GM12878 (cell line): ENCODE measurements around the gene PUM2. TPM values are rescaled to one million over a fixed set of nuclear protein-coding genes. Genes with fewer than 3 reads are reported as not detected.

Source experiments
- ATAC-seq: fragments of 200-7000 bp; cut with Tn5 transposase; 3 replicates; pipeline ENCODE4 v1.9.1; 2020; ENCODE audit warnings: mild to moderate bottlenecking, moderate library complexity
- BruUV-seq: library from RNA; stranded (reverse); fragments of 400-500 nt; replicated peaks from 2 replicates; lab custom pipeline; 2021; lab: Mats Ljungman, UMichigan
- CTCF ChIA-PET: fragments of 300-600 bp; sonication (Branson Sonifier 250); formaldehyde crosslinking; extraction: SDS; loops from one replicate; lab custom pipeline; 2021; ENCODE audit warnings: inconsistent platforms; lab: Yijun Ruan, JAX
- POLR2A ChIA-PET: fragments of 350-600 bp; formaldehyde crosslinking; extraction: SDS; loops from one replicate; lab custom pipeline; 2021; ENCODE audit warnings: inconsistent platforms; lab: Charles Lee
- RAD21 ChIA-PET: fragments of 300-600 bp; sonication (Branson Sonifier 250); formaldehyde crosslinking; loops from one replicate; lab custom pipeline; 2023; ENCODE audit warnings: antibody characterized with exemption; ENCODE audit not compliant: unreplicated experiment; lab: Charles Lee
- SMC1A ChIA-PET: fragments of 300-600 bp; sonication (Branson Sonifier 250); formaldehyde crosslinking; loops from one replicate; lab custom pipeline; 2023; ENCODE audit not compliant: unreplicated experiment, uncharacterized antibody; lab: Charles Lee
- DNase-seq: peaks from one replicate; pipeline ENCODE4 v3.0.0-alpha.2; 2011; ENCODE audit warnings: low read depth, low spot score
- FAIRE-seq: peaks from 3 replicates; lab custom pipeline; 2011; peaks lifted over from hg19 to GRCh38; lab: Jason Lieb, UNC
- H2AFZ ChIP-seq: 2 replicates; pipeline ENCODE4 v1.6.0; 2011; ENCODE audit warnings: low read depth, low read length, control low read depth; ENCODE audit not compliant: control insufficient read depth
- H3K27ac ChIP-seq: 2 replicates; pipeline ENCODE4 v1.5.1; 2011; ENCODE audit warnings: control low read depth; ENCODE audit not compliant: control insufficient read depth, insufficient read depth
- H3K27me3 ChIP-seq, 2 experiments: replicated peaks in 1 of 2; 2 replicates each; pipeline versions ENCODE4 v1.6.0 to v1.6.1; 2011; ENCODE audit warnings: low read length in 1 of 2; ENCODE audit not compliant: control insufficient read depth in 2 of 2, insufficient read depth in 2 of 2
- H3K36me3 ChIP-seq, 2 experiments: 2 replicates each; pipeline ENCODE4 v1.5.1; 2011; ENCODE audit warnings: low read length in 1 of 2; ENCODE audit not compliant: control insufficient read depth in 2 of 2, insufficient read depth in 2 of 2
- H3K4me1 ChIP-seq: 2 replicates; pipeline ENCODE4 v1.6.1; 2011; ENCODE audit warnings: mild to moderate bottlenecking, low read length, moderate library complexity, mixed read lengths; ENCODE audit not compliant: control insufficient read depth, insufficient read depth
- H3K4me2 ChIP-seq: 2 replicates; pipeline ENCODE4 v1.6.0; 2011; ENCODE audit warnings: control low read depth; ENCODE audit not compliant: control insufficient read depth, insufficient read depth
- H3K4me3 ChIP-seq: fragments of 200-600 bp; sonication (generic); 2 replicates; pipeline ENCODE4 v1.5.1; 2016
- H3K79me2 ChIP-seq: 2 replicates; pipeline ENCODE4 v1.6.0; 2011; ENCODE audit warnings: low read length; ENCODE audit not compliant: control insufficient read depth, insufficient read depth
- H3K9ac ChIP-seq: 2 replicates; pipeline ENCODE4 v1.8.0; 2011; ENCODE audit warnings: low read length, control low read depth, mixed read lengths; ENCODE audit not compliant: control insufficient read depth, insufficient read depth
- H3K9me3 ChIP-seq: replicated peaks from 3 replicates; pipeline ENCODE4 v1.5.1; 2011; ENCODE audit warnings: mild to moderate bottlenecking, low read length; ENCODE audit not compliant: control insufficient read depth, insufficient read depth
- H4K20me1 ChIP-seq: 2 replicates; pipeline ENCODE4 v1.6.0; 2011; ENCODE audit not compliant: control insufficient read depth, insufficient read depth
- BRCA1 ChIP-seq: IDR thresholded peaks from 2 replicates; pipeline ENCODE4 v1.6.1; 2011; ENCODE audit warnings: low read depth, low read length, improper control_type of control experiment
- CBX5 ChIP-seq: sonication (generic); IDR thresholded peaks from 2 replicates; pipeline ENCODE4 v1.6.1; 2016; ENCODE audit warnings: low read depth, moderate library complexity, mild to moderate bottlenecking, inconsistent platforms
- EP300 ChIP-seq, 2 experiments: fragments of 150-350 bp in 1 of 2; IDR thresholded peaks; 2 replicates each; pipeline ENCODE4 v1.6.1; 2011 to 2012; ENCODE audit warnings: low read depth in 2 of 2, low read length in 2 of 2, borderline replicate concordance in 1 of 2, improper control_type of control experiment in 1 of 2, inconsistent platforms in 1 of 2; ENCODE audit not compliant: control insufficient read depth in 1 of 2
- IKZF2 ChIP-seq, 2 experiments: fragments of 450-650 bp; IDR thresholded peaks; 2 replicates each; pipeline ENCODE4 v1.6.1; 2017; ENCODE audit warnings: mild to moderate bottlenecking in 2 of 2, moderate library complexity in 2 of 2
- JUND ChIP-seq: IDR thresholded peaks from 2 replicates; pipeline ENCODE4 v1.6.1; 2012; ENCODE audit warnings: low read depth, mild to moderate bottlenecking, low read length, improper control_type of control experiment, moderate library complexity
- POLR2A ChIP-seq: IDR thresholded peaks from 2 replicates; pipeline ENCODE4 v1.6.1; 2011; ENCODE audit warnings: low read depth, mild to moderate bottlenecking, low read length
- SMAD1 ChIP-seq: fragments of 450-650 bp; IDR thresholded peaks from 2 replicates; pipeline ENCODE4 v1.6.1; 2018; ENCODE audit warnings: mild to moderate bottlenecking, low read depth; ENCODE audit not compliant: partially characterized antibody
- STAT1 ChIP-seq: fragments of 450-650 bp; conservative IDR thresholded peaks from 2 replicates; pipeline ENCODE4 v1.6.1; 2014; ENCODE audit warnings: antibody characterized with exemption, mild to moderate bottlenecking
- ZNF217 ChIP-seq: fragments of 450-650 bp; IDR thresholded peaks from 2 replicates; pipeline ENCODE4 v1.6.1; 2017; ENCODE audit warnings: antibody characterized with exemption, mild to moderate bottlenecking
- WGBS: methylation state at CpG from one replicate; pipeline ENCODE4 v1.1.6; 2016; ENCODE audit warnings: low lambda C conversion rate; ENCODE audit not compliant: insufficient replicate concordance, insufficient coverage; ENCODE audit errors: missing lambda C conversion rate; 5-methylcytosine and 5-hydroxymethylcytosine counted together
- in situ Hi-C: fragments of 300-500 bp; cut with MboI; formaldehyde crosslinking; loops from 9 replicates; pipeline ENCODE4 v1.14.3; 2018; ENCODE audit warnings: mixed read lengths
- intact Hi-C: fragments of 100-400 bp; cut with micrococcal nuclease; formaldehyde crosslinking; loops from one replicate; pipeline ENCODE4 v1.14.2; 2022; ENCODE audit not compliant: unreplicated experiment
- polyA plus RNA-seq, 11 experiments: library from polyadenylated mRNA; depleted of rRNA in 4 of 11; unstranded in 6 of 11; stranded (reverse) in 5 of 11; fragments of >200 nt; fragmentation: Nextera tagmentation in 4 of 11; fragmentation: Illumina TruSeq in 1 of 11; extraction: Ambion mirVana in 4 of 11; extraction: Trizol in 1 of 11; gene quantifications; 1 replicate in 1 of 11; 2 replicates in 10 of 11; pipeline versions ENCODE4 v1.2.1 to v1.2.3, GENCODE V29; 2011 to 2016; ENCODE audit warnings: inconsistent platforms in 2 of 11, missing spikeins in 2 of 11, low read depth in 1 of 11
- total RNA-seq, 4 experiments: library from RNA; depleted of rRNA in 3 of 4; stranded (reverse); fragments of >200 nt in 3 of 4; fragmentation: Illumina TruSeq in 1 of 4; extraction: Trizol in 1 of 4; gene quantifications; 2 replicates each; pipeline versions ENCODE4 v1.2.1 to v1.2.3, GENCODE V29; 2013 to 2021
- TF ChIP-seq, protein P1 (sequence below): IDR thresholded peaks from 2 replicates; pipeline ENCODE4 v1.6.1; 2012; ENCODE audit warnings: low read depth, low read length, improper control_type of control experiment
- TF ChIP-seq, protein P2 (sequence below): fragments of 450-650 bp; IDR thresholded peaks from 2 replicates; pipeline ENCODE4 v1.6.1; 2018; ENCODE audit warnings: mild to moderate bottlenecking, low read depth, moderate library complexity; ENCODE audit not compliant: partially characterized antibody
- TF ChIP-seq, protein P3 (sequence below): fragments of 450-650 bp; IDR thresholded peaks from 2 replicates; pipeline ENCODE4 v1.6.1; 2017; ENCODE audit warnings: mild to moderate bottlenecking

PUM2 gene
- total and polyA plus RNA-seq, 10 of the 15 experiments (the other 5 are each of a cell fraction or from before 2014, with no cell fraction given), result 14.5 to 87.6 (median 29.4) TPM

DNA sequence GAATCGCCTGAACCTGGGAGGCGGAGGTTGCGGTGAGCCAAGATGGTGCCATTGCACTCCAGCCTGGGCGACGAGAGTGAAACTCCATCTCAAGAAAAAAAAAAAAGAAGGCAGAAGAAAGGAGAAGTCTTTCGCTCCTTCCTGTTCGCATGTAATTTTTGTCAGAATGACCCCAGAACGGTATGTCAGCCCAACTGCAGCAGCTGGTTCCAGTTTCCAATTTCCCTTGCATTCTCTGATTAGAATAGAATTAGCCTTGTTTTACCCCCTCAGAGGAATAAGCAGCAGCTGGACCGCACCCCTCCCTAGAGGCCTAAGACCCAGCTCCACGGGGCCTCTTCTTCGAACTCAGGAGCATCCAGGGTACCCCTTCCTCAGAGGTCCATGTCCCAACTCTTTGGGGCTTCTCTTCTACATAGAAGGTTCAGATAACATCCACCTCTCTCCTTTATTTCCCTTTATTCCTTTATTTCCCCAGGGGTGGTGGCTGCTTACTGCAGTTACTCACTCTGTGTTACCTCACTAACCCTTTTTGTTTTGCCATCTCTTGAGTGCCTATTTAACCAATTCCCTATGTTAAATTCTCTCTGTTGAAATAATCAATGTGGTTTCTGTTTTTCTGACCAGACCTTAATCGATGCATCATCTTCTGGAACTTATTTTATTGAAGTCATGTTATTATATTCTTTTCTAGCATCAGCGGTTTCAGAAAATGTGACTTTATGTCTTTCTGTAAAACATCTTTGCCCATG, 7.2 kb upstream of the PUM2 start:
- ATAC-seq, result no peak
- Histone ChIP-seq H2AFZ (no peak overlapping the region), H3K9me3 (no peaks in the 10 kb centered on the region), H3K9ac (no peak overlapping the region), H3K27me3 (no peaks in the 10 kb centered on the region), H3K4me1 (peaks cover 2% of the 10 kb centered on the region), H3K36me3 (no peaks in the 10 kb centered on the region), H3K4me2 (no peak overlapping the region), H3K27ac (no peak overlapping the region), H4K20me1 (no peaks in the 10 kb centered on the region), H3K79me2 (no peaks in the 10 kb centered on the region), H3K4me3 (no peak overlapping the region)
- WGBS, result 83% methylated on average over 12 of the region's 13 CpGs
- no peak for TF ChIP-seq JUND
- no peak for TF ChIP-seq BRCA1
- no peak for TF ChIP-seq SMAD1
- TF ChIP-seq, protein P1, sequence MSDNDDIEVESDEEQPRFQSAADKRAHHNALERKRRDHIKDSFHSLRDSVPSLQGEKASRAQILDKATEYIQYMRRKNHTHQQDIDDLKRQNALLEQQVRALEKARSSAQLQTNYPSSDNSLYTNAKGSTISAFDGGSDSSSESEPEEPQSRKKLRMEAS, result no peak
- TF ChIP-seq STAT1, result no peak
- TF ChIP-seq EP300 (IDR thresholded peaks at IDR 0.05; ENCODE audit: borderline replicate concordance in 1 of 2, control insufficient read depth in 1 of 2, low read depth in 2 of 2, low read length in 2 of 2), result no peak
- no peak for TF ChIP-seq CBX5
- TF ChIP-seq POLR2A, result no peak
- TF ChIP-seq, protein P2, sequence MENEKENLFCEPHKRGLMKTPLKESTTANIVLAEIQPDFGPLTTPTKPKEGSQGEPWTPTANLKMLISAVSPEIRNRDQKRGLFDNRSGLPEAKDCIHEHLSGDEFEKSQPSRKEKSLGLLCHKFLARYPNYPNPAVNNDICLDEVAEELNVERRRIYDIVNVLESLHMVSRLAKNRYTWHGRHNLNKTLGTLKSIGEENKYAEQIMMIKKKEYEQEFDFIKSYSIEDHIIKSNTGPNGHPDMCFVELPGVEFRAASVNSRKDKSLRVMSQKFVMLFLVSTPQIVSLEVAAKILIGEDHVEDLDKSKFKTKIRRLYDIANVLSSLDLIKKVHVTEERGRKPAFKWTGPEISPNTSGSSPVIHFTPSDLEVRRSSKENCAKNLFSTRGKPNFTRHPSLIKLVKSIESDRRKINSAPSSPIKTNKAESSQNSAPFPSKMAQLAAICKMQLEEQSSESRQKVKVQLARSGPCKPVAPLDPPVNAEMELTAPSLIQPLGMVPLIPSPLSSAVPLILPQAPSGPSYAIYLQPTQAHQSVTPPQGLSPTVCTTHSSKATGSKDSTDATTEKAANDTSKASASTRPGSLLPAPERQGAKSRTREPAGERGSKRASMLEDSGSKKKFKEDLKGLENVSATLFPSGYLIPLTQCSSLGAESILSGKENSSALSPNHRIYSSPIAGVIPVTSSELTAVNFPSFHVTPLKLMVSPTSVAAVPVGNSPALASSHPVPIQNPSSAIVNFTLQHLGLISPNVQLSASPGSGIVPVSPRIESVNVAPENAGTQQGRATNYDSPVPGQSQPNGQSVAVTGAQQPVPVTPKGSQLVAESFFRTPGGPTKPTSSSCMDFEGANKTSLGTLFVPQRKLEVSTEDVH, result no peak
- no peak for TF ChIP-seq IKZF2 (IDR thresholded peaks at IDR 0.05)
- TF ChIP-seq, protein P3, sequence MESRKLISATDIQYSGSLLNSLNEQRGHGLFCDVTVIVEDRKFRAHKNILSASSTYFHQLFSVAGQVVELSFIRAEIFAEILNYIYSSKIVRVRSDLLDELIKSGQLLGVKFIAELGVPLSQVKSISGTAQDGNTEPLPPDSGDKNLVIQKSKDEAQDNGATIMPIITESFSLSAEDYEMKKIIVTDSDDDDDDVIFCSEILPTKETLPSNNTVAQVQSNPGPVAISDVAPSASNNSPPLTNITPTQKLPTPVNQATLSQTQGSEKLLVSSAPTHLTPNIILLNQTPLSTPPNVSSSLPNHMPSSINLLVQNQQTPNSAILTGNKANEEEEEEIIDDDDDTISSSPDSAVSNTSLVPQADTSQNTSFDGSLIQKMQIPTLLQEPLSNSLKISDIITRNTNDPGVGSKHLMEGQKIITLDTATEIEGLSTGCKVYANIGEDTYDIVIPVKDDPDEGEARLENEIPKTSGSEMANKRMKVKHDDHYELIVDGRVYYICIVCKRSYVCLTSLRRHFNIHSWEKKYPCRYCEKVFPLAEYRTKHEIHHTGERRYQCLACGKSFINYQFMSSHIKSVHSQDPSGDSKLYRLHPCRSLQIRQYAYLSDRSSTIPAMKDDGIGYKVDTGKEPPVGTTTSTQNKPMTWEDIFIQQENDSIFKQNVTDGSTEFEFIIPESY, result no peak
- TF ChIP-seq ZNF217, result no peak
- SMC1A ChIA-PET, result no interaction called here
- no peak for FAIRE-seq
- CTCF ChIA-PET, result interaction anchor here (0.7 to 0.8 kb wide), 2 partner anchors 53 to 1151 kb away, joined by 3 read pairs; no protein-coding TSS in a partner anchor
- POLR2A ChIA-PET, result interaction anchor here (0.7 kb wide), 1 partner anchor 14 kb away, joined by 6 read pairs; no protein-coding TSS in a partner anchor
- in situ Hi-C loops, result no loop called here
- DNase-seq, result no peak
- RAD21 ChIA-PET, result no interaction called here
- no TSS peak for BruUV-seq
- intact Hi-C loops, result no loop called here
